ENCODE results near the gene METTL23.

DNA sequence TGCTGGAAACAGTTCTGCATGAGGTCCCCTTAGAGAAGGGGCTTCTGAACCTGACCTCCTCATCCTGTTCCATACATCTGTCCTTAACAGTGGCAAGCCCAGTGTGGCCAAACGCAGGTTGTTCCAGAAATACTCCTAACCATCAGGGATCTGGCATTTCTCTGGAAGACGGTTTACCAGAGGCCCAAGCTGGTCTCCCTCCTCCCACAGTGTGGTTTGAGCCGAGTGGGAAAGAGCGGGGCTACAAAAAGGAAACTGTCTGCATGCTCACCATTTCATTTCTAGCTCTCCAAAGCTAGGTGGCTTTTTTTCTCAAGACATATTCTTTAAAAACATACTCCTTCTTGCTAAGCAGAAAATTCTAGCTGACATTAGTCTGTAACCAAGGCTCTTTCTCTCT is 21.8 kb upstream of the METTL23 start:
- no peak for TF ChIP-seq POLR2A (IDR thresholded peaks at IDR 0.05)
- TF ChIP-seq, protein P1, sequence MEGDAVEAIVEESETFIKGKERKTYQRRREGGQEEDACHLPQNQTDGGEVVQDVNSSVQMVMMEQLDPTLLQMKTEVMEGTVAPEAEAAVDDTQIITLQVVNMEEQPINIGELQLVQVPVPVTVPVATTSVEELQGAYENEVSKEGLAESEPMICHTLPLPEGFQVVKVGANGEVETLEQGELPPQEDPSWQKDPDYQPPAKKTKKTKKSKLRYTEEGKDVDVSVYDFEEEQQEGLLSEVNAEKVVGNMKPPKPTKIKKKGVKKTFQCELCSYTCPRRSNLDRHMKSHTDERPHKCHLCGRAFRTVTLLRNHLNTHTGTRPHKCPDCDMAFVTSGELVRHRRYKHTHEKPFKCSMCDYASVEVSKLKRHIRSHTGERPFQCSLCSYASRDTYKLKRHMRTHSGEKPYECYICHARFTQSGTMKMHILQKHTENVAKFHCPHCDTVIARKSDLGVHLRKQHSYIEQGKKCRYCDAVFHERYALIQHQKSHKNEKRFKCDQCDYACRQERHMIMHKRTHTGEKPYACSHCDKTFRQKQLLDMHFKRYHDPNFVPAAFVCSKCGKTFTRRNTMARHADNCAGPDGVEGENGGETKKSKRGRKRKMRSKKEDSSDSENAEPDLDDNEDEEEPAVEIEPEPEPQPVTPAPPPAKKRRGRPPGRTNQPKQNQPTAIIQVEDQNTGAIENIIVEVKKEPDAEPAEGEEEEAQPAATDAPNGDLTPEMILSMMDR (IDR thresholded peaks at IDR 0.05) = no peak
- TF ChIP-seq EP300 (IDR thresholded peaks at IDR 0.05; ENCODE audit: low read depth) = no peak

Measured in transverse colon (tissue), 3 donors.